NT2/D1 (cell line): Measurements from ENCODE around the gene ATP13A2.

Source experiments
- DNase-seq: peaks from one replicate; pipeline ENCODE4 v3.0.0-alpha.2; 2011; ENCODE audit warnings: low read depth, low spot score
- H3K27me3 ChIP-seq: 2 replicates; pipeline ENCODE4 v1.6.0; 2011; ENCODE audit warnings: mild to moderate bottlenecking; ENCODE audit not compliant: insufficient read length, insufficient read depth
- H3K36me3 ChIP-seq: 2 replicates; pipeline ENCODE4 v1.6.1; 2011; ENCODE audit warnings: mild to moderate bottlenecking, low read length, mixed read lengths; ENCODE audit not compliant: insufficient read depth, insufficient read length
- H3K4me1 ChIP-seq: 2 replicates; pipeline ENCODE4 v1.5.1; 2011; ENCODE audit not compliant: insufficient read depth, insufficient read length
- H3K4me3 ChIP-seq: 2 replicates; pipeline ENCODE4 v1.5.1; 2011; ENCODE audit warnings: low read depth; ENCODE audit not compliant: insufficient read length
- H3K9ac ChIP-seq: 2 replicates; pipeline ENCODE4 v1.6.0; 2011; ENCODE audit warnings: low read depth; ENCODE audit not compliant: insufficient read length
- H3K9me3 ChIP-seq: 2 replicates; pipeline ENCODE4 v1.5.1; 2011; ENCODE audit warnings: mild to moderate bottlenecking, low read length; ENCODE audit not compliant: insufficient read depth
- SUZ12 ChIP-seq: IDR thresholded peaks from 2 replicates; pipeline ENCODE4 v1.6.1; 2011; ENCODE audit not compliant: insufficient read length, insufficient read depth; ENCODE audit errors: extremely low read depth
- YY1 ChIP-seq: IDR thresholded peaks from 2 replicates; pipeline ENCODE4 v1.6.1; 2011; ENCODE audit not compliant: insufficient read length, insufficient read depth
- ZNF274 ChIP-seq: IDR thresholded peaks from 2 replicates; pipeline ENCODE4 v1.6.1; 2011; ENCODE audit warnings: mild to moderate bottlenecking, low read depth, low read length

ATP13A2 gene

DNA sequence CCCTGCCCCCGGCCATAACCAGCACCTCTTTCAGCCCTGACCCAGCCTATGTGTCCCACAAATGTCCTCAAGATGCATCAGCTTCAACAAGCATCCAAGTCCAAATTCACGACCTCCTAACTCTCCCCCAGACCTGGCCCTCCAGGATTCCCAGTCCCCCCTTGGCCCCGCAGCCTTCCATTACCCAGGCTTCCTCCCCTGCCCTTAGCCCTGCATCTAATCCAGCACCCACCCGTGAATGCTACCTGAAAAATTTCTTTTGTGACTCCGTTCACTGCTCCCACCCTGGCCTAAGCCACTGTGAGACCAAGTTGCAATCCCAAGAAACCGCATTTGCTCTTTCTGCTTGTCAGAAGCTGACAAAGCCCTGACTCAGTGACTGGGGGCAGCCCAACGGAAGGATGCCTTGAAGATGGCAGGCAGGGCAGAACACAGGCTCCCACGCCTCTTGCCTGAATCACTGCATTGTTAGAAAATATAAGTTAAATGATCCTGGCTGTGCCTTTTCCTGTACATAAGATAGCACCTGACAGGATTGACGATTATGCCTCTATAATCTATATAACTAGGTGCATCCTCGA is 30.4 kb downstream of the ATP13A2 start:
- peaks cover 29% of the 10 kb centered on the region for H3K36me3 ChIP-seq
- H3K4me1 ChIP-seq: peaks cover 18% of the 10 kb centered on the region
- no peak for DNase-seq
- no peak overlapping the region for H3K4me3 ChIP-seq
- H3K27me3 ChIP-seq: no peaks in the 10 kb centered on the region
- no peak overlapping the region for H3K9ac ChIP-seq
- no peaks in the 10 kb centered on the region for H3K9me3 ChIP-seq
- no peak for TF ChIP-seq ZNF274
- no peak for TF ChIP-seq SUZ12
- no peak for TF ChIP-seq YY1

DNA sequence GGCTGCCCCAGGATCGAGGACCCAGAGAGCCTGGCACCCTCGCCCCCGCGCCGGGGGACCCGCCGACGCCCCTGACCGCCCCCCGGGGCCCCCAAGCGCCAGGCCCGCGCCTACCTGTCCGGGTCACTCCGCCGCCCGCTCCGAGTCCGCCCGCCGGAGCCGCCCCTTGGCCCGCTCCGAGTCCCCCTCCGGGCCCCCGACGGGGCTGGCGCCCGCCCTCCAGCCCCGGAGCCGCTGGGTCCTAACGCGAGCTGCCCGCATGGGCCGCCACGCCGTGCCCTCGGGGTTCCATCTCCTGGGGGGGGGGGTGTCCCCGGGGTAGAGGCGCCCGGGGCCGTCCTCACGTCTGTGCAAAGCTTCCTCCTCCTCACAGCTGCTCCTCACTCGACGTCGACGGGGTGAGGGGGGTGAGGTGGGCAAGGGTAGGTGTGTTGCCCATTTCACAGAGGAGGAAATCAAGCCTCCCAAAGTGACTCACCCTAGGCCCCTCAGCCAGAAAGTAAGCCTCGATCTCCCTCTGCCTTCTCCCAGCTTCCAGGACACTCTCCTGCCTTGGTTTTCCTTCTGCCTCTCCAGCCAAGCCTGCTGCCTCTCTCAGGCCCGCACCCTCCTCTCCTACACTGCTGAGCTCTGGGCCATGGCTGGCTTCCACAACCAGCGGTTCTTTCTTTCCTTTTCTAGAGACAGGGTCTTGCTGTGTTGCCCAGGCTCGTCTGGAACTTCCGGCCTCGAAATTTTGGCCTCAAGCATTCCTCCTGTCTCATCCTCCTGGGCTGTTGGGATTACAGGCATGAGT is 31.1 kb downstream of the ATP13A2 start, which contains the start of gene MFAP2:
Gene MFAP2 (minus strand): TSS at position 148 of the 796 bp plus-strand sequence. CDS start 2,347 bp downstream, outside the sequence.
- peaks cover 22% of the 10 kb centered on the region for H3K4me1 ChIP-seq
- H3K36me3 ChIP-seq: peaks cover 30% of the 10 kb centered on the region
- H3K9me3 ChIP-seq: no peaks in the 10 kb centered on the region
- TF ChIP-seq YY1 (no peak), SUZ12 (no peak), ZNF274 (no peak)
- peak within 1 kb of the TSS; percentile 69 for H3K4me3 ChIP-seq
- H3K9ac ChIP-seq: peak within 1 kb of the TSS; percentile 77
- no peak for DNase-seq
- no peaks in the 10 kb centered on the region for H3K27me3 ChIP-seq

DNA sequence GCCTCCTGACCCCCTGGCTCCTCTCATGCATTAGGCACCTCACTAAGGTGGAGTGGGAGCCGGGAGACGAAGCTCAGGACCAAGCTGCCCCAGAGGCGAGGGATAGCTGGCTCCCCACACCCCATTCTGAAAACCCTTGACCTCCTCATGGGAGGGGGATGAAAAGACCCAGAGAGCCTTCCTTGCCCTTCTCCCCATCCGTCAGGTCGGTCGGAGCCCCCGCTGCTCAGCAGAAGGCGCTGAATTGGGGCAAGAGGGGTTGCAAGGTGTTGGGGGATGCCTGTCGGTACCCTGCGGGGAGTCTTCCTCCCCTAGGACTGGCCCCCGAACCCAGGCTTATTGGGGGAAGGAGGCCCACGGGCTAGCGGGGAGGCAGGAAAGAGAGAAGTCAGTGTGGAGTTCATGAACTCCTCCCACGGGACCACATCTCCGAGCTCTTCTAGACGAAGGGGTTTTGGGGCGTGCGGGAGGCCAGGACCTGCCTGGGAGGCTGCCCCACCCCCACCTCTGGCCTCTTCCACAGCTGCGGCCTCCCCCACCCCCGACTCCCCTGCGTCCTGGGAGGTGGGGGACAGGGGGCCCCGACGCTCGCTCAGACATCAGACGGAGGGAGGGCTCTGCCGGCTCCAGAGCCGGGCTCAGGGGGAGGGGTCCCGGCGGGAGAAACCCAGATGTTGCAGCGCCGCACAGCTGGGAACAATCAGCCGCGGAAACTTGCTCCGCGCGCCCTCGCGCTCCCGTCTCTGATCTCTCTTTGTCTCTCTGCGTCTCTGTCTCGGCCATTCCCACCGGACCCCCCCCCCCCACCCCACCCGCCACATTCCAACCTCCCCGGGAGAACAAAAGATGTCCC is 32.0 kb downstream of the ATP13A2 start:
- no peak for DNase-seq
- Histone ChIP-seq H3K9ac (peak overlapping the region; percentile 77), H3K4me3 (peak overlapping the region; percentile 69), H3K36me3 (peaks cover 33% of the 10 kb centered on the region), H3K9me3 (no peaks in the 10 kb centered on the region), H3K27me3 (no peaks in the 10 kb centered on the region), H3K4me1 (peaks cover 22% of the 10 kb centered on the region)
- TF ChIP-seq ZNF274: no peak
- no peak for TF ChIP-seq YY1
- TF ChIP-seq SUZ12: no peak

DNA sequence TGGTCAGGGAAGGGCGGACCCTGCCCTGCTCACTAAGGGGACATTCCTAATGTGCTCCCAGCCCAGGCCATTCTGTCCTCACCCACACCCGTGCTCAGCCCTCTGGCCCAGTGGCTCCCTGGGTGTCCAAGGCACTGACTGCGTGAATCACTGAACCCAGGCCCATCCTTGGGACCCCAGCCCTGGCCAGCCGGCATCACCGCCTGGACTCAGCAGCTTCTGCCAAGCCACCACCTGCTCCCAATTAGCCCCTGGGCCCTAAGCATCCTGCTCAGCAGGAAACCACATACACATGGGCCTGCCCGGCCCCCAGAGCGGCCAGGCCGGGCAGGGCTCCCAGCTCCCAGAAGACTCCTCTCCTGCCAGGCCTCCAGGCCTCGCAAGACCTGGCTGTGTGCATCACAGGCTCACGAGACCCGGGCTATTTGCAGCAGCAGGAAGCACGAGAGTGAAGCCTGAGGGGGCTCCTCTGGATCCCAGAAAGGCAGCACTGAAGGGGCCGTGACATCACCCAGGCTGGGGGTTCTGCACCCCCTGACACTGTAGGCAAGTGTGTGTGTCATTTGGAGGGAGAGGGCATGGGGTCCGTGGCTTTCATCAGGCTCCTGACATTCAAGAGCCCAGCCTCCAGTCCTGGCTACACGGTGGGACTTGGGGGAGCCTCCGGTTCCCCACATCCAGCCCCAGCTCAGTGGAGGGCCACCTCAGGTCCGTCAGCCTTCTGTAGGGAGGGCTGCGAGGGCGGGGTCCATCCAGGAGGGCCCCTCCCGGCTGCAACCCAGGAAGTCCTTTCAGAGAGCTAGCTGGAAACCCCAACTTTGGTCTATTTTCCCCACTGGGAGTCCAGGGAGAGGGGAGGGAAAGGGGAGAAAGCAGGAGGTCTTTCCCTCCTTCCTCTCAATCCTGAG is 32.9 kb downstream of the ATP13A2 start:
- DNase-seq: no peak

DNA sequence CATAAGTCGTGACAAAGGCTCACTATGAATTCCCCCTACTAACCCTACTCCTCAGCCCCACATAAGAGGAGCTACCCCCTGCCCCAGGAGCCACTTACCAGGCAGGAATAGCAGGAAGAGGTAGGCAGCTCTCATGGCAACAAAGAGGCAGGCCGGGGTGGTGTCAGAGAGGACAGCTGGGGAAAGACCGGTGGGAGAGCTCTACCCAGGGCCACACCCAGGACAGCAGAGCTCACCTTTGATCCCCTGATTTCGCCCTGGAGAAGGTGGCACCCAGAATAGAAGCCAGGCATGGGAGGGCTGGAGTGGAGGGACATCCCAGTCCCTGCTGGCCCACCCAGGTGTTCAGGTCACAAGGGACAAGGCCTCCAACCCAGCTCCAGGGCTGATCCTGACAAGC is 33.6 kb downstream of the ATP13A2 start:
- Histone ChIP-seq H3K4me3 (no peak overlapping the region), H3K9me3 (no peaks in the 10 kb centered on the region), H3K27me3 (no peaks in the 10 kb centered on the region), H3K4me1 (peaks cover 22% of the 10 kb centered on the region), H3K9ac (peak overlapping the region; percentile 56), H3K36me3 (peaks cover 37% of the 10 kb centered on the region)
- TF ChIP-seq YY1 (no peak), ZNF274 (no peak), SUZ12 (no peak)
- DNase-seq: no peak

More for the DNA sequence above, 32.9 kb downstream of the ATP13A2 start:
- TF ChIP-seq YY1: no peak
- TF ChIP-seq ZNF274: no peak
- no peak for TF ChIP-seq SUZ12
- H3K4me3 ChIP-seq: peak overlapping the region; percentile 69
- H3K9me3 ChIP-seq: no peaks in the 10 kb centered on the region
- peaks cover 33% of the 10 kb centered on the region for H3K36me3 ChIP-seq
- peak overlapping the region; percentile 77 for H3K9ac ChIP-seq
- H3K27me3 ChIP-seq: no peaks in the 10 kb centered on the region
- H3K4me1 ChIP-seq: peaks cover 22% of the 10 kb centered on the region

DNA sequence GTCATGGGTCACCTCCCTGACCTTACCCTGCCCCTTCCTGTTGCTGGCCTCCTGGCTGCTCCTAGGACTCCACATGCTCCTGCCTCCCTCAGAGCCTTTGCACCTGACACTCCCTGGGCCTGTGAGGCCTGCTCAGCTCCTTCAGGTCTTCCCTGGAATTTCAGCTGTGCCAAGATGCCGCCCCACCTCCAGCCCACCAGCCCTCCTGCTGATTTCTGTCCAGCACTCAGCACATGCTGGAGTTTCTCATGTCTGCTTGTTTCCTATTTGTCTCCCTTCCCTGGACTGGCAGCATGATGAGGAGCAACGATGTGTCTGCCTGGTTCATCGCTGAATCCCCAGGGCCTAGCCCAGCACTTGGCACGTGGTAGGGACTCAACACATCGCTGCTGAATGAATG is 34.4 kb downstream of the ATP13A2 start:
- Histone ChIP-seq H3K4me3 (no peak overlapping the region), H3K4me1 (peaks cover 22% of the 10 kb centered on the region), H3K9ac (no peak overlapping the region), H3K9me3 (no peaks in the 10 kb centered on the region), H3K27me3 (no peaks in the 10 kb centered on the region), H3K36me3 (peaks cover 45% of the 10 kb centered on the region)
- no peak for TF ChIP-seq ZNF274
- TF ChIP-seq YY1: no peak
- TF ChIP-seq SUZ12: no peak
- DNase-seq: no peak
